ENCODE measurements around the gene TP53INP2.
"Not testable (repeated sequence)": the region's sequence is repeated elsewhere in the genome, so short reads cannot be mapped to it uniquely, and the experiment has no call there.

The TP53INP2 gene

GRCh38 chr20:34705397-34706301, 1.5 kb downstream of the TP53INP2 start:
- in situ Hi-C loops (cut with HindIII; ENCODE audit: low sequenced_read_pairs), result no loop called here

- in situ Hi-C loops (cut with HindIII; ENCODE audit: low sequenced_read_pairs), result no loop called here
These were observed 2.2 kb downstream of the TP53INP2 start for GRCh38 chr20:34706302-34706875.

GRCh38 chr20:34706912-34707784, 3.0 kb downstream of the TP53INP2 start:
- in situ Hi-C loops (cut with HindIII; ENCODE audit: low sequenced_read_pairs), result no loop called here

GRCh38 chr20:34708621-34709043, 4.5 kb downstream of the TP53INP2 start:
- in situ Hi-C loops (cut with HindIII; ENCODE audit: low sequenced_read_pairs), result no loop called here

- in situ Hi-C loops (cut with HindIII; ENCODE audit: low sequenced_read_pairs), result no loop called here
These were observed 5.1 kb downstream of the TP53INP2 start for GRCh38 chr20:34709044-34709830.

- in situ Hi-C loops (cut with HindIII; ENCODE audit: low sequenced_read_pairs), result no loop called here
These were observed 5.9 kb downstream of the TP53INP2 start for GRCh38 chr20:34709831-34710567.

GRCh38 chr20:34710568-34710839, 6.4 kb downstream of the TP53INP2 start:
- in situ Hi-C loops (cut with HindIII; ENCODE audit: low sequenced_read_pairs), result no loop called here

- in situ Hi-C loops (cut with HindIII; ENCODE audit: low sequenced_read_pairs), result no loop called here
These were observed 6.9 kb downstream of the TP53INP2 start for GRCh38 chr20:34710861-34711574.

- in situ Hi-C loops (cut with HindIII; ENCODE audit: low sequenced_read_pairs), result no loop called here
These were observed 7.8 kb downstream of the TP53INP2 start for GRCh38 chr20:34711813-34712430.

GRCh38 chr20:34712525-34713192, 8.5 kb downstream of the TP53INP2 start:
- in situ Hi-C loops (cut with HindIII; ENCODE audit: low sequenced_read_pairs), result no loop called here

- in situ Hi-C loops (cut with HindIII; ENCODE audit: low sequenced_read_pairs), result no loop called here
These were observed 9.2 kb downstream of the TP53INP2 start for GRCh38 chr20:34713194-34713943.

GRCh38 chr20:34713944-34714515, 9.9 kb downstream of the TP53INP2 start:
- in situ Hi-C loops (cut with HindIII; ENCODE audit: low sequenced_read_pairs), result not testable (repeated sequence)

- in situ Hi-C loops (cut with HindIII; ENCODE audit: low sequenced_read_pairs), result no loop called here
These were observed 11.2 kb downstream of the TP53INP2 start for GRCh38 chr20:34715384-34715783.

- in situ Hi-C loops (cut with HindIII; ENCODE audit: low sequenced_read_pairs), result no loop called here
These were observed 12.7 kb downstream of the TP53INP2 start for GRCh38 chr20:34716921-34717229.

GRCh38 chr20:34717230-34718095, 13.3 kb downstream of the TP53INP2 start:
- in situ Hi-C loops (cut with HindIII; ENCODE audit: low sequenced_read_pairs), result no loop called here

GRCh38 chr20:34719242-34720017, 15.3 kb downstream of the TP53INP2 start:
- in situ Hi-C loops (cut with HindIII; ENCODE audit: low sequenced_read_pairs), result not testable (repeated sequence)

Data from DLD1 (cell line).